K562 (cell line): ENCODE results near the gene SELENOO. TPM values are rescaled to one million over a fixed set of nuclear protein-coding genes. Genes with fewer than 3 reads are reported as not detected.

Experiments
- ATAC-seq: fragments of 200-7000 bp; cut with Tn5 transposase; 3 replicates; pipeline ENCODE4 v1.9.1; 2020; ENCODE audit warnings: moderate library complexity
- BruUV-seq: library from RNA; stranded (reverse); fragments of 400-500 nt; replicated peaks from 2 replicates; lab custom pipeline; 2021; lab: Mats Ljungman, UMichigan
- CTCF ChIA-PET: fragments of 300-600 bp; formaldehyde crosslinking; extraction: SDS; loops from one replicate; lab custom pipeline; 2021; ENCODE audit warnings: low intra/inter-chr PET ratio; lab: Yijun Ruan, JAX
- POLR2A ChIA-PET: fragments of 300-600, 350-650 bp; sonication (Branson Sonifier 250); formaldehyde crosslinking; extraction: SDS; loops from one replicate; lab custom pipeline; 2021; ENCODE audit warnings: antibody characterized with exemption, inconsistent platforms; lab: Yijun Ruan, JAX
- DNase-seq, 4 experiments: peaks; one replicate each; pipeline versions ENCODE4 v3.0.0 to v3.0.0-alpha.2; 2011 to 2018; ENCODE audit warnings: low spot score in 3 of 4, mixed read lengths in 3 of 4; ENCODE audit errors: extremely low read depth in 1 of 4
- FAIRE-seq: peaks from 2 replicates; lab custom pipeline; 2011; peaks lifted over from hg19 to GRCh38; lab: Jason Lieb, UNC
- H2AFZ ChIP-seq: 2 replicates; pipeline ENCODE4 v1.6.0; 2011; ENCODE audit warnings: low read depth, low read length, control low read depth, inconsistent platforms
- H3K27ac ChIP-seq: fragments of 200-600 bp; 3 replicates; pipeline ENCODE4 v1.8.0; 2011; ENCODE audit warnings: low read depth, mild to moderate bottlenecking, control low read depth, inconsistent platforms, low read length, moderate library complexity, mixed read lengths; ENCODE audit errors: extremely low read depth
- H3K27me3 ChIP-seq, 2 experiments: fragments of 300-600 bp in 1 of 2; 2 replicates in 1 of 2; 3 replicates in 1 of 2; pipeline versions ENCODE4 v1.6.0 to v1.8.0; 2011; ENCODE audit warnings: inconsistent platforms in 2 of 2, low read length in 2 of 2, mild to moderate bottlenecking in 1 of 2, mixed read lengths in 1 of 2, moderate library complexity in 1 of 2; ENCODE audit not compliant: control insufficient read depth in 2 of 2, insufficient read depth in 2 of 2
- H3K36me3 ChIP-seq: fragments of 300-600 bp; 3 replicates; pipeline ENCODE4 v1.8.0; 2011; ENCODE audit warnings: mild to moderate bottlenecking, low read length, inconsistent platforms; ENCODE audit not compliant: control insufficient read depth, insufficient read depth
- H3K4me1 ChIP-seq, 2 experiments: fragments of 200-600 bp in 1 of 2; replicated peaks in 1 of 2; 2 replicates in 1 of 2; 3 replicates in 1 of 2; pipeline versions ENCODE4 v1.5.1 to v1.8.0; 2011; ENCODE audit warnings: inconsistent platforms in 2 of 2, low read length in 2 of 2, mild to moderate bottlenecking in 1 of 2, mixed read lengths in 1 of 2, moderate library complexity in 1 of 2; ENCODE audit not compliant: control insufficient read depth in 2 of 2, insufficient read depth in 2 of 2
- H3K4me2 ChIP-seq: 2 replicates; pipeline ENCODE4 v1.6.1; 2011; ENCODE audit warnings: low read length, control low read depth, inconsistent platforms, mixed read lengths; ENCODE audit not compliant: insufficient read depth
- H3K4me3 ChIP-seq: fragments of 200-600 bp; sonication (generic), shearing (Covaris generic); 2 replicates; pipeline ENCODE4 v1.5.1; 2016; ENCODE audit warnings: control low read depth, inconsistent platforms
- H3K79me2 ChIP-seq: fragments of 200-600 bp; 3 replicates; pipeline ENCODE4 v1.8.0; 2011; ENCODE audit warnings: low read length, inconsistent platforms; ENCODE audit not compliant: control insufficient read depth, insufficient read depth
- H3K9ac ChIP-seq, 2 experiments: 2 replicates each; pipeline versions ENCODE4 v1.6.0 to v1.6.1; 2011; ENCODE audit warnings: low read depth in 2 of 2, low read length in 2 of 2, control low read depth in 1 of 2, inconsistent platforms in 1 of 2, mild to moderate bottlenecking in 1 of 2, mixed read lengths in 1 of 2; ENCODE audit not compliant: insufficient read depth in 1 of 2
- H3K9me1 ChIP-seq: one replicate; pipeline ENCODE4 v1.6.0; 2011; ENCODE audit warnings: inconsistent platforms, mild to moderate bottlenecking, low read length, moderate library complexity; ENCODE audit not compliant: control insufficient read depth, insufficient read depth
- H3K9me3 ChIP-seq: replicated peaks from 2 replicates; pipeline ENCODE4 v1.5.1; 2011; ENCODE audit warnings: low read depth, low read length, inconsistent platforms; ENCODE audit not compliant: control insufficient read depth, insufficient read depth
- H4K20me1 ChIP-seq: replicated peaks from 2 replicates; pipeline ENCODE4 v1.6.1; 2011; ENCODE audit warnings: low read length, inconsistent platforms, mixed read lengths; ENCODE audit not compliant: control insufficient read depth, insufficient read depth
- ARID2 ChIP-seq: fragments of 450-650 bp; IDR thresholded peaks from 2 replicates; pipeline ENCODE4 v1.6.1; 2017; ENCODE audit warnings: antibody characterized with exemption, mild to moderate bottlenecking
- ASH1L ChIP-seq: fragments of 450-650 bp; IDR thresholded peaks from 2 replicates; pipeline ENCODE4 v1.6.1; 2018; ENCODE audit warnings: borderline replicate concordance, mild to moderate bottlenecking, low read depth; ENCODE audit not compliant: partially characterized antibody
- CCNT2 ChIP-seq: IDR thresholded peaks from 2 replicates; pipeline ENCODE4 v1.6.1; 2011; ENCODE audit warnings: borderline replicate concordance, low read depth, mild to moderate bottlenecking, moderate library complexity, mixed read lengths, low read length; ENCODE audit not compliant: insufficient read length; ENCODE audit errors: extremely low read depth
- CEBPB ChIP-seq: fragments of 450-650 bp; IDR thresholded peaks from 2 replicates; pipeline ENCODE4 v1.6.1; 2016; ENCODE audit warnings: missing genetic modification characterization, missing compliant biosample characterization
- EWSR1 ChIP-seq: fragments of 450-650 bp; IDR thresholded peaks from 2 replicates; pipeline ENCODE4 v1.6.1; 2018; ENCODE audit warnings: borderline replicate concordance, mild to moderate bottlenecking, low read depth, moderate library complexity; ENCODE audit not compliant: partially characterized antibody
- FIP1L1 ChIP-seq: fragments of 200-400 bp; formaldehyde crosslinking; IDR thresholded peaks from 2 replicates; pipeline ENCODE4 v1.6.1; 2018; ENCODE audit warnings: mild to moderate bottlenecking, low read depth, low read length; ENCODE audit not compliant: poor library complexity, severe bottlenecking
- FOSL1 ChIP-seq: fragments of 200-800 bp; sonication (Bioruptor generic); conservative IDR thresholded peaks from 2 replicates; pipeline ENCODE4 v1.6.1; 2016; ENCODE audit warnings: missing genetic modification characterization, missing compliant biosample characterization
- SAFB2 ChIP-seq: fragments of 200-400 bp; formaldehyde crosslinking; IDR thresholded peaks from 2 replicates; pipeline ENCODE4 v1.6.1; 2018; ENCODE audit warnings: borderline replicate concordance, low read length, low read depth, moderate library complexity; ENCODE audit not compliant: severe bottlenecking
- U2AF2 ChIP-seq: fragments of 200-400 bp; formaldehyde crosslinking; optimal IDR thresholded peaks from 2 replicates; pipeline ENCODE3; 2017; ENCODE audit warnings: low read depth, mild to moderate bottlenecking, low read length
- XRCC3 ChIP-seq: fragments of 450-650 bp; IDR thresholded peaks from 2 replicates; pipeline ENCODE4 v1.6.1; 2017; ENCODE audit warnings: mild to moderate bottlenecking, moderate library complexity
- ZBTB17 ChIP-seq: fragments of 450-650 bp; formaldehyde crosslinking; IDR thresholded peaks from 2 replicates; pipeline ENCODE4 v1.4.0; 2020; ENCODE audit warnings: mild to moderate bottlenecking
- ZFP36 ChIP-seq: fragments of 150-350 bp; IDR thresholded peaks from 2 replicates; pipeline ENCODE4 v1.6.1; 2018; ENCODE audit warnings: low read length, low read depth; ENCODE audit not compliant: partially characterized antibody
- ZNF224 ChIP-seq: sonication (generic); formaldehyde crosslinking; IDR thresholded peaks from 2 replicates; pipeline ENCODE4 v1.8.0; 2022; ENCODE audit warnings: mild to moderate bottlenecking, missing genetic modification reagents
- ZNF586 ChIP-seq: fragments of 450-650 bp; formaldehyde crosslinking; conservative IDR thresholded peaks from 2 replicates; pipeline ENCODE4 v1.4.0; 2020; ENCODE audit warnings: mild to moderate bottlenecking, moderate library complexity
- WGBS: fragments of 100-300 bp; shearing (Covaris generic); methylation state at CpG from one replicate; pipeline ENCODE4 v1.1.6; 2016; ENCODE audit warnings: low coverage, mixed read lengths; ENCODE audit not compliant: insufficient coverage; ENCODE audit errors: missing lambda C conversion rate; 5-methylcytosine and 5-hydroxymethylcytosine counted together
- in situ Hi-C: fragments of 300-500 bp; cut with MboI; formaldehyde crosslinking; loops from 4 replicates; pipeline ENCODE4 v1.15.0; 2018; ENCODE audit warnings: inconsistent platforms, mixed read lengths
- intact Hi-C: fragments of 100-400 bp; cut with micrococcal nuclease; formaldehyde crosslinking; loops from 2 replicates; pipeline ENCODE4 v1.14.2; 2022
- polyA plus RNA-seq, 8 experiments: library from polyadenylated mRNA; depleted of rRNA in 4 of 8; stranded (reverse) in 5 of 8; unstranded in 3 of 8; fragments of >200 nt; fragmentation: Nextera tagmentation in 2 of 8; fragmentation: Illumina TruSeq in 1 of 8; extraction: Ambion mirVana in 2 of 8; extraction: Trizol in 1 of 8; gene quantifications; 2 replicates each; pipeline versions ENCODE4 v1.2.1 to v1.2.3, GENCODE V29; 2011 to 2014; ENCODE audit warnings: inconsistent platforms in 1 of 8, missing spikeins in 1 of 8
- total RNA-seq, 7 experiments: library from RNA; depleted of rRNA in 6 of 7; stranded (reverse); fragments of >200 nt in 6 of 7; fragmentation: Illumina TruSeq in 2 of 7; extraction: Trizol in 2 of 7; gene quantifications; 2 replicates each; pipeline versions ENCODE4 v1.2.1 to v1.2.3, GENCODE V29; 2011 to 2021; ENCODE audit warnings: low replicate concordance in 1 of 7
- TF ChIP-seq, protein P1 (sequence below): fragments of 200-800 bp; sonication (Bioruptor generic); IDR thresholded peaks from 2 replicates; pipeline ENCODE4 v1.6.1; 2016; ENCODE audit warnings: missing genetic modification characterization, missing compliant biosample characterization

SELENOO gene
- total and polyA plus RNA-seq, 9 of the 15 experiments (the other 6 are each of a cell fraction or from before 2014, with no cell fraction given): 0.37 to 24.9 (median 8.3) TPM

DNA sequence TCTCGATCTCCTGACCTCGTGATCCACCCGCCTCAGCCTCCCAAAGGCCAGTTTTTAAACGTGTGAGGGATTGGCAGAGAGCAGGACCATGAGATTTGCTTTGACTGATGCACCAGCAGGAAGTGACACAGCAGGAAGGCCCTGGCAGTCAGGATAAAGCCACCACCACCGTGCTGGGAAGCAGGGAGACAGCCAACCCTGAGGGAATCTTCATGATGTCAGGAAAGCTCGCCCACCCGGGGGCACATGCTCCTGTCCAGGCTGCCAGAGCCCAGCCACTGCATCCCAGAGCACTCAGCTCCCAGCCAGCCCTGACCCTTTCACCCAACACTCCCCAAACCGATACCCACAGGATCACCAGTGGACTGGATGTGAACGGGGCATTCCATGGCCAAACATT, 37.9 kb downstream of the SELENOO start:
- Histone ChIP-seq H3K27me3 (no peaks in the 10 kb centered on the region), H3K4me1 (peaks cover 0 to 26% of the 10 kb centered on the region in 2 experiments; a peak in 3 of 5 replicates), H3K9me1 (no peaks in the 10 kb centered on the region), H3K27ac (no peak overlapping the region), H3K36me3 (peaks cover 28% of the 10 kb centered on the region; the same call in 2 of the 3 replicates), H3K4me2 (no peak overlapping the region), H3K9me3 (no peaks in the 10 kb centered on the region; the same call in 1 of the 2 replicates), H3K79me2 (peaks cover 75% of the 10 kb centered on the region), H3K9ac (peak overlapping the region in 1 of 2 experiments; percentile 74; a peak in 2 of 4 replicates), H3K4me3 (no peak overlapping the region), H4K20me1 (peaks cover 10% of the 10 kb centered on the region), H2AFZ (no peak overlapping the region)
- in situ Hi-C loops: no loop called here
- 77% methylated on average over 6 of the region's 9 CpGs for whole genome bisulfite sequencing
- DNase-seq (no peak), FAIRE-seq (no peak), ATAC-seq (no peak)
- ChIA-PET CTCF (no interaction called here), POLR2A (interaction anchor here (0.6 to 0.8 kb wide), 2 partner anchors 21 to 308 kb away, joined by 3 to 4 read pairs; no protein-coding TSS in a partner anchor)
- BruUV-seq: no TSS peak
- intact Hi-C loops: no loop called here
- TF ChIP-seq SAFB2: no peak
- TF ChIP-seq ZNF586: no peak
- no peak for TF ChIP-seq ZFP36
- no peak for TF ChIP-seq FOSL1 (tag)
- TF ChIP-seq ZBTB17: no peak
- no peak for TF ChIP-seq CEBPB (tag)
- TF ChIP-seq ZNF224: no peak
- TF ChIP-seq CCNT2: no peak
- TF ChIP-seq, protein P1, sequence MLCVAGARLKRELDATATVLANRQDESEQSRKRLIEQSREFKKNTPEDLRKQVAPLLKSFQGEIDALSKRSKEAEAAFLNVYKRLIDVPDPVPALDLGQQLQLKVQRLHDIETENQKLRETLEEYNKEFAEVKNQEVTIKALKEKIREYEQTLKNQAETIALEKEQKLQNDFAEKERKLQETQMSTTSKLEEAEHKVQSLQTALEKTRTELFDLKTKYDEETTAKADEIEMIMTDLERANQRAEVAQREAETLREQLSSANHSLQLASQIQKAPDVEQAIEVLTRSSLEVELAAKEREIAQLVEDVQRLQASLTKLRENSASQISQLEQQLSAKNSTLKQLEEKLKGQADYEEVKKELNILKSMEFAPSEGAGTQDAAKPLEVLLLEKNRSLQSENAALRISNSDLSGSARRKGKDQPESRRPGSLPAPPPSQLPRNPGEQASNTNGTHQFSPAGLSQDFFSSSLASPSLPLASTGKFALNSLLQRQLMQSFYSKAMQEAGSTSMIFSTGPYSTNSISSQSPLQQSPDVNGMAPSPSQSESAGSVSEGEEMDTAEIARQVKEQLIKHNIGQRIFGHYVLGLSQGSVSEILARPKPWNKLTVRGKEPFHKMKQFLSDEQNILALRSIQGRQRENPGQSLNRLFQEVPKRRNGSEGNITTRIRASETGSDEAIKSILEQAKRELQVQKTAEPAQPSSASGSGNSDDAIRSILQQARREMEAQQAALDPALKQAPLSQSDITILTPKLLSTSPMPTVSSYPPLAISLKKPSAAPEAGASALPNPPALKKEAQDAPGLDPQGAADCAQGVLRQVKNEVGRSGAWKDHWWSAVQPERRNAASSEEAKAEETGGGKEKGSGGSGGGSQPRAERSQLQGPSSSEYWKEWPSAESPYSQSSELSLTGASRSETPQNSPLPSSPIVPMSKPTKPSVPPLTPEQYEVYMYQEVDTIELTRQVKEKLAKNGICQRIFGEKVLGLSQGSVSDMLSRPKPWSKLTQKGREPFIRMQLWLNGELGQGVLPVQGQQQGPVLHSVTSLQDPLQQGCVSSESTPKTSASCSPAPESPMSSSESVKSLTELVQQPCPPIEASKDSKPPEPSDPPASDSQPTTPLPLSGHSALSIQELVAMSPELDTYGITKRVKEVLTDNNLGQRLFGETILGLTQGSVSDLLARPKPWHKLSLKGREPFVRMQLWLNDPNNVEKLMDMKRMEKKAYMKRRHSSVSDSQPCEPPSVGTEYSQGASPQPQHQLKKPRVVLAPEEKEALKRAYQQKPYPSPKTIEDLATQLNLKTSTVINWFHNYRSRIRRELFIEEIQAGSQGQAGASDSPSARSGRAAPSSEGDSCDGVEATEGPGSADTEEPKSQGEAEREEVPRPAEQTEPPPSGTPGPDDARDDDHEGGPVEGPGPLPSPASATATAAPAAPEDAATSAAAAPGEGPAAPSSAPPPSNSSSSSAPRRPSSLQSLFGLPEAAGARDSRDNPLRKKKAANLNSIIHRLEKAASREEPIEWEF (CRISPR knock-in tag): no peak
- TF ChIP-seq XRCC3: no peak
- no peak for TF ChIP-seq EWSR1
- TF ChIP-seq U2AF2: no peak
- TF ChIP-seq FIP1L1: no peak
- TF ChIP-seq ASH1L: no peak
- TF ChIP-seq ARID2: no peak
